ENCODE measurements around the gene TTPAL.

Gene TTPAL

GRCh38 chr20:44439318-44439717, 36.4 kb upstream of the TTPAL start:
- no peak for DNase-seq (ENCODE audit: low read depth in 3 of 3)

- DNase-seq (ENCODE audit: low read depth in 3 of 3) = no peak
These were observed 33.2 kb upstream of the TTPAL start for GRCh38 chr20:44442298-44443070.

- no peak for DNase-seq (ENCODE audit: low read depth in 3 of 3)
These were observed 29.6 kb upstream of the TTPAL start for GRCh38 chr20:44445742-44446710.

- no peak for DNase-seq (ENCODE audit: low read depth in 3 of 3)
These were observed 27.8 kb upstream of the TTPAL start for GRCh38 chr20:44447827-44448419.

GRCh38 chr20:44448753-44449546, 26.7 kb upstream of the TTPAL start:
- DNase-seq (ENCODE audit: low read depth in 3 of 3) = peak in 1 of 3 donors; percentile 9

- no peak for DNase-seq (ENCODE audit: low read depth in 3 of 3)
These were observed 25.8 kb upstream of the TTPAL start for GRCh38 chr20:44449864-44450263.

- DNase-seq (ENCODE audit: low read depth in 3 of 3) = no peak
These were observed 25.3 kb upstream of the TTPAL start for GRCh38 chr20:44450281-44450889.

- DNase-seq (ENCODE audit: low read depth in 3 of 3) = no peak
These were observed 24.7 kb upstream of the TTPAL start for GRCh38 chr20:44450903-44451450.

- no peak for DNase-seq (ENCODE audit: low read depth in 3 of 3)
These were observed 21.2 kb upstream of the TTPAL start for GRCh38 chr20:44454306-44454963.

- no peak for DNase-seq (ENCODE audit: low read depth in 3 of 3)
These were observed 20.5 kb upstream of the TTPAL start for GRCh38 chr20:44455126-44455525.

- DNase-seq (ENCODE audit: low read depth in 3 of 3) = no peak
These were observed 19.1 kb upstream of the TTPAL start for GRCh38 chr20:44456611-44457010.

GRCh38 chr20:44457016-44457415, 18.7 kb upstream of the TTPAL start:
- no peak for DNase-seq (ENCODE audit: low read depth in 3 of 3)

- DNase-seq (ENCODE audit: low read depth in 3 of 3) = no peak
These were observed 16.4 kb upstream of the TTPAL start for GRCh38 chr20:44459271-44459670.

- DNase-seq (ENCODE audit: low read depth in 3 of 3) = no peak
These were observed 14.9 kb upstream of the TTPAL start for GRCh38 chr20:44460795-44461141.

GRCh38 chr20:44461142-44461802, 14.4 kb upstream of the TTPAL start:
- no peak for DNase-seq (ENCODE audit: low read depth in 3 of 3)

GRCh38 chr20:44461803-44462174, 13.9 kb upstream of the TTPAL start:
- DNase-seq (ENCODE audit: low read depth in 3 of 3) = no peak

- DNase-seq (ENCODE audit: low read depth in 3 of 3) = no peak
These were observed 12.2 kb upstream of the TTPAL start for GRCh38 chr20:44463466-44463865.

GRCh38 chr20:44464514-44464913, 11.2 kb upstream of the TTPAL start:
- DNase-seq (ENCODE audit: low read depth in 3 of 3) = no peak

- no peak for DNase-seq (ENCODE audit: low read depth in 3 of 3)
These were observed 10.6 kb upstream of the TTPAL start for GRCh38 chr20:44465001-44465560.

All from stimulated activated CD4-positive, alpha-beta T cell treated with anti-CD3 and anti-CD28 coated beads, TNF-alpha, amount 100 ng/mL, for 48 hours (primary cell).